HG03521 (cell line): ENCODE measurements around the gene XKR8.

Experiments used
- ATAC-seq: cut with Tn5 transposase; IDR thresholded peaks from one replicate; pipeline ENCODE4 v1.9.1; 2021; ENCODE audit warnings: mild to moderate bottlenecking, moderate library complexity; ENCODE audit not compliant: unreplicated experiment

The XKR8 gene, protein sequence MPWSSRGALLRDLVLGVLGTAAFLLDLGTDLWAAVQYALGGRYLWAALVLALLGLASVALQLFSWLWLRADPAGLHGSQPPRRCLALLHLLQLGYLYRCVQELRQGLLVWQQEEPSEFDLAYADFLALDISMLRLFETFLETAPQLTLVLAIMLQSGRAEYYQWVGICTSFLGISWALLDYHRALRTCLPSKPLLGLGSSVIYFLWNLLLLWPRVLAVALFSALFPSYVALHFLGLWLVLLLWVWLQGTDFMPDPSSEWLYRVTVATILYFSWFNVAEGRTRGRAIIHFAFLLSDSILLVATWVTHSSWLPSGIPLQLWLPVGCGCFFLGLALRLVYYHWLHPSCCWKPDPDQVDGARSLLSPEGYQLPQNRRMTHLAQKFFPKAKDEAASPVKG

DNA sequence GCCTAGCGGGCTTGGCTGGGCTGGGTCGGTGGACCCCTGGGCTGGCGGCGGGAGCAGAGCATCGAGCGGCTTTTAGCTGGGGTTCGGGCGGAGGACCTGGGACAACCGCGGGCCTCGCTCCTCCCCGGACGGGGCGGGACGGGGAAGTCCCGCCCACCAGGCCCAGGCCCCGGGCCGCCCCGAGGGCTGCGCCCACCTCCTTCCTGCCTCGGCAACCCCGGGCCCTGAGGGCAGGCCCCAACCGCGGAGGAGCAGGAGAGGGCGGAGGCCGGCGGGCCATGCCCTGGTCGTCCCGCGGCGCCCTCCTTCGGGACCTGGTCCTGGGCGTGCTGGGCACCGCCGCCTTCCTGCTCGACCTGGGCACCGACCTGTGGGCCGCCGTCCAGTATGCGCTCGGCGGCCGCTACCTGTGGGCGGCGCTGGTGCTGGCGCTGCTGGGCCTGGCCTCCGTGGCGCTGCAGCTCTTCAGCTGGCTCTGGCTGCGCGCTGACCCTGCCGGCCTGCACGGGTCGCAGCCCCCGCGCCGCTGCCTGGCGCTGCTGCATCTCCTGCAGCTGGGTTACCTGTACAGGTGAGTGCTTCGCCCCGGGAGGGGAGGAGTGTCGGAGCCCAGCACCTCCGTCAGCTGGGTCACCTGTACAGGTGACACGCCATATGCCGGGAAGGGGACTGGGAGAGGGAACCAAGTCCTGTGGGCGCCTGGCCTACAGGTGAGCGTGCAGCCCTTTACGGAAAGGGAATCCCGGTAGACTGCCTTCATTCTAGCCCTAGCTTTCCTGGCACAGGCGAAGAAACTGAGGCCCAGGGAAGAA lies at the start of gene XKR8:
Gene XKR8, plus strand, starts transcription at position 182 of the 812 bp plus-strand sequence. Its CDS starts 97 bp downstream, at position 279.
- peak; percentile 89 for ATAC-seq

DNA sequence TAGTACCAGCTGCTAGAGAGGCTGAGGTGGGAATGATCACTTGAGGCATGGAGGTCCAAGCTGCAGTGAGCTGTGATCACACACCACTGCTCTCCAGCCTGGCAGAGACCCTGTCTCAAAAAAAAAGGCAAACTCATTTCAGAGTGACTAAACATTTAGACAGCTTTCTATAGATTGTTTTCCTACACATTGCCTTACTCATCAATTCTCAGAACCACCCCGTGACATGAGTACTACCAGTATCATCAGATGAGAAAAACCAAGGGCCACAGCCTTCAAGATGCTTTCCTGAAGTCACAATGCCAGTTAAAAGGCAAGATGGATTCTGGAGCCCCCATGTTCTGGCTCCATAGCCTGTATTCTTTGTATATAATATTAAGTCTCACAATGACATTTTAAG lies 47.3 kb upstream of the XKR8 start:
- ATAC-seq: no peak

DNA sequence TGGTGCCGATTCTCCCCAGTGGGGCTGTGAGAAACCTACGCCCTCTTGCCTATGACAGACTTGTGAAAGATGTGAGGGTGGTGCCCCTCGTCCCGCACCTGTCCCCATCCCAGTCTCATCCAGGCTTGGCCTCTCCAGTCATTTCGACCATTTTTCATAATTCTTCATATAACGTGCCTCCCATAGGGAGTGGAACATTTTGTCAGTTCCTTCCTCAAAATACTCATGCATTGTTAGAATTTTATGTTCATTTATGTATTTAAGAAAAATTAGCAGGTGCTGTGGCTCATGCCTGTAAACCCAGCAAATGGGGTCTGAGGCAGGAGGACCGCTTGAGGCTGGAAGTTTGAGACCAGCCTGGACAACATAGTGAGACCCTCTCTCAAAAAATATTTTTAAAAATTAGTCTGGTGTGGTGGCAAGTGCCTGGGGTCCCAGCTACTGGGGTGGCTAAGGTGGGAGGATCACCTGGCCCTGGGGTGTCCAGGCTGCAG lies 44.6 kb upstream of the XKR8 start:
- no peak for ATAC-seq

DNA sequence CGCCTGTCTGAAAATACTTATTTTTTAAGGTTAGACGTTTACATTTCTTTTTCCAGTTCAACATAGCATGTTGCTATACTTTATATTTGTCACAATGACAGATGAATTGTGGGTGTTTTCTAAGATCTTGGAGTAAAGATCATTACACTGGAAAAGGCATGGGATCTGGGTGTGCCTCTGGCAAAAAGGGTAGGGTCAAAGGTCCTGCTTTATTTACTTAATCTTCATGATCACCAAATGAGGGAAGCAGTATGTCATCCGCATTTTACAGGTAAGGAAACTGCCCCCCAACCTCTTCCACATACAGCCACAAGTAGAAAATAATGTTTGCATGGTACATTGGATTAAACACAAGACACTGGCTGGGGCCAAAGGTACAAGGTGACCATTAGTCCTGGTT lies 37.5 kb upstream of the XKR8 start:
- no peak for ATAC-seq

DNA sequence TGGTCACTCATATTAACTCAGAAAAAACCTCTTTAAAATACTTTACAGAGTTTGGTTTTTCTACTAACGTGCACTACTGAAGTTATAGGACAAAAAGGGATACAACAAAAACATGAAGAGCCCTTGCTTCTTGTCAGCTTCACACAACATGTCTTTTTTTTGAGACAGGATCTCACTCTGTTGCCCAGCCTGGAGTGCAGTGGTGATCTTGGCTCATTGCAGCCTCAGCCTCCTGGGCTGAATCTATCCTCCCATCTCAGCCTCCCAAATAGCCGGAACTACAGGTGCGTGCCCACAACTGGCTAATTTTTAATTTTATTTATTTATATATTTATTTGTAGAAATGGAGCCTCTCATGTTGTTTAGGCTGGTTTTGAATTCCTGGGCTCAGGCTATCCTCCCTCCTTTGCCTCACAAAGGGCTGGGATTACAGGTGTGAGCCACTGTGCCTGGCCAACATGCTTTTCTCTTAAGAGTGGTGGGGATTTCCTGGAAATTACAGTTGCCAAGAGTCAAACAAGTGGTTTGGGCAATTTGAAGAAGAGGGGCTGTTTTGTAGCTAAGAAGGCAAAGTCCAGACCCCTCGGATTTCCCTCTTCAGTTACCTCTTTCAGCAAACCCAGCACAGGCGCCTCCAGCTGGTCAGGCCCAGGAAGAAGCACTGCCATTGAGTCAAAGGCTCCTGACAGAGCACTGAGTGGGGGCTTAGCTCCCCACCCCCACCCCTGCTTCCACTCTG lies 31.4 kb upstream of the XKR8 start:
- no peak for ATAC-seq

DNA sequence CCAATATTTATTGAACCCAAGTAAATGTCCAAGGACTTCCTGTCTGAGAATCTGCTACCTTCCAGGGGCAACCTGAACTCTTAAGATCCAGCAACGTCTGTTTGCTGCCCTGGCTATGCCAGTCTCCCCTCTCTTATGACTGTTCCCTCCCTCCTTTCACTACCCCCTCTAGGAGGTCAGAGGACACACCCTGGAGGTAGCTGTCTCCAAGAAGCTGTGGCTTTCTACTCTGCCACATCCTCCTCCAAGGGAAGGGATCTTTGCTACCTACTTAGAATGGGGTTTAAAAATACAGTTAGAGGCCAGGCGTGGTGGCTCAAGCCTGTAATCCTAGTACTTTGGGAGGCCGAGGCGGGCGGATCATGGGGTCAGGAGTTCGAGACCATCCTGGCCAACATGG lies 28.6 kb upstream of the XKR8 start:
- no peak for ATAC-seq

DNA sequence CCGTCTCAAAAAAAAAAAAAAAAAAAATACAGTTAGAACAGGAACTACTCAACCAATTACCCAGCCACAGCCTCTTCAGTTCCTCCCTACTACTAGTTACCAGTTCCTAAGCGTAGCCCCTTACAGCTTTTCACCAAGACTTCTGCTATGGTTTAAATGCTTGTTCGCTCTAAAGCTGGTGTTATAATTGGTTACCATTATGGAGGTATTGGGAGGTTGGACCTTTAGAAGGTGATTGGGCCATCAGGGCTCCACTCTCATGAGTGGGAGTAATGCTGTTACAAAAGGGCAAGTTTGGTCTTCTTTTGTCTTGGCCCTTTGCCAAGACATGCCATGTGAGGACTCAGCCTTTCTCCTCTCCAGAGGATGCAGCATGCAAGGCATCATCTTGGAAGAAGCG lies 28.0 kb upstream of the XKR8 start:
- no peak for ATAC-seq

DNA sequence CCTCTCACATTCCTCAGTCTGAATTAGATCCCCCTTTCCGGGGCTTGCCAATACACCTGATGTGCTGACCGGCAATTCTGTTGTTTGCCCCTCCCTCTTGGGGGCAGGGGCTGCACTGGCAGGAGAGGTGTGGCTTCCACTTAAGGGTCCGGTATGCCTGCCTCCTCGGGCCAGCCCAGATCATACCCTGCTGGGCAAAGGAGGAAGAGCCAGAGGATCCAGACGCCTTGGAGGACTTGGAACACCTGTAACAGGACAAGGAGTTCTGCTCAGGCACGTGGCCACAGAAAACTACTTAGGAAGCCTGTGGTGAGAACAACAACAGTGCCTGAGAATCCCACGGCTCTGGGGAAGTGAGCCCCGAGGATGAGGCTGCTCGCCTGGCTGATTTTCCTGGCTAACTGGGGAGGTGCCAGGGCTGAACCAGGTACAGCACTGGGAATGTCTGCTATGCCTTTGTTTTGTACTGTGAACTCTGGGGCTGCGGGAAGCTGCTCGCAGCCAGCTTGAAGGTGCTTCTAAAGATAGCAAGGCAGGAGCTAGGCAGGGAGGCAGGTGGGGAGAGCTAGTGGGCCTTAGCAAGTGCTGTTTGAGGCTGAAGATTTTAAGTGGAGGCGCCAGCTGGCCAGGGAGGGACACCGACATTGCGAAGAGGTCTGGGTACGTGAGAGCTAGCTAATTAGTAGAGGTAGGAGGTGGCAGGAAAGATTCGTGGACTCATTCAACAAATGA lies 24.8 kb upstream of the XKR8 start, which contains the start of gene SMPDL3B:
Gene SMPDL3B, plus strand, starts transcription at position 183 of the 732 bp plus-strand sequence. Its CDS starts 184 bp downstream, at position 367.
- ATAC-seq: no peak

DNA sequence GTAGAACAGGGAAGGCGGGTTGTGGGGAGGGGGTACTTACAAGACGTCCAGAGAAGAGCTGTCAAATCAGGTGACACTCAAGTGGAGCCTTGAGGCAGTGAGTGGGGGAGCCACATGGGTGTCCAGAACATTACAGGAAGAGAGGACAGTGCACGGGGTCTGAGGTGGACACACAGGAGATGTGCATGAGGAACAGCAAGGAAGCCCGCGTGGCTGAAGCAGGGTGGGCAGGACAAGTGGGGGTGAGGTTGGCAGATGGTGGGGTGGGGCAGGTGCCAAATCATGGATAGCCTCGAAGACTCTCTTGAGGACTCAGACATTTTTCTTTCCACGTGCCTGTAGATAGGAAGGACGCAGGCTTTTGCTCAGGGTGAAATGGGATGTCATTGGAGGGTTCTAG lies 24.1 kb upstream of the XKR8 start:
- ATAC-seq: no peak

DNA sequence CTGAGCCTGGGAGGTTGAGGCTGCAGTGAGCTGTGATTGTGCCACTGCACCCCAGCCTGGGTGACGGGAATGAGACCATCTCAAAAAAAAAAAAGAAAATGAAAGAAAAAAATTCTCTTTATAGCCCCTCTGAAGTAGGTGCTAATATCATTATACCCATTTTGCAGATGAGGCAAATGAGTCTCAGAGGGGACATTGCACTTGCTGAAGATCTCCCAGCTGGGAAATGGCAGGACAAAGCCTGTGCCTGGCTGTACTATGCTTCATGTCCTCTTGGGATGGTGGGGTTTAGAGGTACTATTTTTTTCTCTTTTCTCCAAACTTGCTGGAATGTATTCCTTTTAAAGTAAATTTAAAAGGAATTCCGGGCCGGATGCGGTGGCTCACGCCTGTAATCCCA lies 23.4 kb upstream of the XKR8 start:
- ATAC-seq: no peak

DNA sequence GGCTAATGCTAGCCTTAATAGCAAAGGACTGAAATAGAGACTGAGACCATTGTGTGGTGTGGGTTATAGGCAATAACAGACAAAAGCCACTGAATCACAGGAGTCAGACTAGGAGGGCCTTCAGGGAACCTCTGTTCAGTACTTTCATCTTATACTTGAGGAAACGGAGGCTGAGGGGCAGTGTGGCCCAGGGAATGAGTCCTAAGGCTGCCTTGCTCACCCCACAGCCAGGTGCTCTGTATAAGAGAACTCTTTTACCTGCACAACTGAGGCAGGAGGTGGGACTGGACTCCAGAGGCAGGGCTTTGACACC lies 22.3 kb upstream of the XKR8 start:
- no peak for ATAC-seq

DNA sequence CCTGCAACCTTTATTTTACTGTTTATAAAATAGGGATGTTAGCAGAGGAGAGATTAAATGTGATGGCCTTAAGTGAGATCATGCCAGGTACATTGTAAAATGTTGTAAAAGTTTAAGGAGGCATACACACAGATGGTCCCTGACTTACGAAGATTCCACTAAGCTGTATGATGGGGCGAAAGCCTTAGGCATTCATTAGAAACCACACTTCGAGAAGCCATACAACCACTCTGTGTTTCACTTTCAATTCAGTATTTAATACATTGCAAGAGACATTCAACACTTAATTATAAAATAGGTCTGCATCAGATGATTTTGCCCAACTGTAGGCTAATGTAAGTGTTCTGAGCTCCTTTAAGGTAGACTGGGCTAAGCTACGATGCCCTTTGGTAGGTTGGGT lies 21.3 kb upstream of the XKR8 start:
- ATAC-seq: no peak

DNA sequence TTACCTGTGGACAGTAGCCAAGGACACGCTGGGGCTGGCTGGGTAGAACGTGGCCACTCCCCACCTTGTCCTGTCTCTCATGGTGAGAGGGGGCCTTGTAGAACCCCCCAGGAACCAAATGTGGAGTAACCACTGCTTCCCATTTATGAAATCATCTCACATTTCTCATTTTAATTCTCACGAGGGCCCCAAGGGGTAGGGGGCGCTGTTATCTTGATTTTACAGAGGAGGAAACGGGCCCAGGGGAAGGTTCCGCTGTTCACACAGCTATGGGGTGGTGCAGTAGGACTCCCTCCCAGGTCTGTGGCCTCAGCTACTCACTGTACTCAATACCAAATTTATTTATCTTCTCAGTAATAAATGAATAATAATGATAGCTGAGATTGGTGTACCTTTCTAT lies 19.5 kb upstream of the XKR8 start:
- no peak for ATAC-seq

DNA sequence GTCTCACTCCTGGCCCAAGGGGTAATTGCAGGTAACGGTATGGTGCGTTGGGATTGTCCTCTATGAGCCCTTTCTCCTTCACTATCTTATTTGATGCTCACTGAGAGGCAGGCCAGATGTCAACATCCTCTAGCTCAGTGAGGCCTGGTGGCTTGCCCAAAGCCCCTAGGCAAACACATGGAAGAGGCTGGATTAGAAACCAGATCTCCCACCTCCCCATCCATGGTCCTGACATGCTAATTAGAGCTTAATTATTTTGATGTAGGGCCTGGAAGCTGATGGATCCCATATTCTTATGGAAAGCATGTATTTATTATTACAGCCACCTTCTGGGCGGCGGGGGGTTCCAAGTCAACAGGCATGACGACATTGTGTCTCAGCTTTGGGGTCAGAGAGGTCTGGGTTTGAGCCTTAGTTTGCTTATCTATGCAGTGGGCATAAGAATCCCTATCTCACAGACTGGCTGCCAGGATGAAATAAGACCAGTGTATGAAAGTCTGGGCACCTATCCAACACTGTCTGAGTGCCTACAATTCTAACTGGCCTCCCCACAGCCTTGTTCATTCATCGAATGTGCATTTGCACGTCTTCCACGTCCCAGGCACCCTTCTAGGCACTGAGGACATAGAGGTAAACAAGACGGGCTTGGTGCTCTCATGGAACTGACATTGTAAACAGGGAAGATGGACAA lies 18.8 kb upstream of the XKR8 start:
- no peak for ATAC-seq

DNA sequence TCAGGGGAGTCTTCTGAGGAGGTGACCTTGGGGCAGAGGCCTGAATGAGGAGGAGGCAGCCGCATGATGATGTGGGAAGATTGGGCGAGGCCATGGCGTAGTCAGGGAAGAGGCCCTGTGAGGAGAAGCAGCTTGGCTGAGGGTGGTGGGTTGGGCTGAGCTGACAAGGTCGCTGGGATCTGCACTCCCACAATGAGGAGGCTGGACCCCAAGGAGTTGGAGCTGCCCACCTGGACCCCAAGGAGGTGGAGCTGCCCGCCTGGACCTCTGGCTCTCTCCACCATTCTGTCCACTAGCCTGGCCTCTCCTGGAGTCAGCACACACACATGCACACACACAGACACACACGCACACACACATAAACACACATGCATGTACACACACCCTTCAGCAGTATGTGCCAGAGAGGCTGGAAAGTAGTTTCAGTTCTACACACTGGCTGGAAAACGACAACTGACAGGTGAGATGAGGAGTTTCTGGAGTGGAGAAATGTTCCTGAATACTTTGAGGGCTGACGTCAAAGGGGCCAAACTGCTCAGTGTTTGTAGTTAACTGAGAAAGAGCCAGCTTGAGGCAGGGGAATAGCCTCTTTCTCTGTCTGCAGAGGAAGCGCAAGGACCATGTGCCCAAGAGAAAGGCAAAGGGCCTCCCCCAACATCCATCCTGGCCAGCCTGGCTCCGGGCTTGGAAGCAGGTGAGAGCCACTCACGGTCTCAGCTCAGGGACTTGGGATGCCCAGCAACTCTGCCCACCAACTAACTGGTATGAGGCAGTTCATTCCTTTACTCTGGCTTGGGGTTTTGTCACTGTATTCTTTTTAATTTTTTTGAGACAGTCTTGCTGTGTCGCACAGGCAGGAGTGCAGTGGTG lies 17.9 kb upstream of the XKR8 start:
- ATAC-seq: no peak

DNA sequence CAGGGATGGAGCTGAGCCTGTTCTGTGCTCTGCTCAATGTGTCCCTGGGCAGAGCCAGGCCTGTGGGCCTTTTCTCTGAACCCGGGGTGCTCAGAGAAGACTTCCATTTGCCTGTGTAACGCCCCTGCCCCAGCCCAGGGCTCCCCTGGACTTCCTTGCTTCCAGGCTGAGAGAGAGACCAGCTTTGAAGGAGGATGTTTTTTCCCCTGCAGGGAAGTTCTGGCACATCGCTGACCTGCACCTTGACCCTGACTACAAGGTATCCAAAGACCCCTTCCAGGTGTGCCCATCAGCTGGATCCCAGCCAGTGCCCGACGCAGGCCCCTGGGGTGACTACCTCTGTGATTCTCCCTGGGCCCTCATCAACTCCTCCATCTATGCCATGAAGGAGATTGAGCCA lies 14.8 kb upstream of the XKR8 start:
- ATAC-seq: no peak

DNA sequence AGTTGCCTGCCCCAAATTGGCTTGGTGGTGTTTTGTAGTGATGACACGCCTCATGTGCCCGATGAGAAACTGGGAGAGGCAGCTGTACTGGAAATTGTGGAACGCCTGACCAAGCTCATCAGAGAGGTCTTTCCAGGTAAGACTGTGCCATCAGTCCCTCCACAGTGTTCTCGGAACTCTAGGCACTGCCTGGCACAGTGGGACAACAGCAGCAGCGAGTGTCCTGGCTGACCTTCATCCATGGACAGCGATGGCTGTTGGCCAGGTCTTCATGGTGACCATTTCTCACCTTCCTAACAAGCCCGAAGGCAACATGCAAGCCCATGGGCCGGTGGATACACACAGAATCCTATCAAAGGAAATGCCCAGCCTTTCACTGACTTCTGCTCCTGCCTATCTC lies 10.7 kb upstream of the XKR8 start:
- no peak for ATAC-seq

DNA sequence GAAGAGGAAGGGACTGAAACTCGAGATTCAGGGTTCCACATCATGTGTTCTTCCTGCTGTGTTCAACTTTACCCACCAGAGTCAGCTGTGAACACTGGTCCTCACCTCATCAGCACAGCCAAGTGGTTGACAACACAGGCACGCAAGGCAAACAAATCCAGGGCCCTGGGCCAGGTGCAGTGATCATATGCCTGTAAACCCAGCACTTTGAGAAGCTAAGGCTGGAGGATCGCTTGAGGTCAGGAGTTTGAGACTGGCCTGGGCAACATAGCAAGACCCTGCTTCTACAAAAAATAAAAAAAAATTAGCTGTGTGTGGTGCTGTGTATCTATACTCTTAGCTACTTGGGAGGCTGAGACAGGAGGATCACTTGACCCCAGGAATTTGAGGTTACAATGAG lies 8.4 kb upstream of the XKR8 start:
- ATAC-seq: no peak

DNA sequence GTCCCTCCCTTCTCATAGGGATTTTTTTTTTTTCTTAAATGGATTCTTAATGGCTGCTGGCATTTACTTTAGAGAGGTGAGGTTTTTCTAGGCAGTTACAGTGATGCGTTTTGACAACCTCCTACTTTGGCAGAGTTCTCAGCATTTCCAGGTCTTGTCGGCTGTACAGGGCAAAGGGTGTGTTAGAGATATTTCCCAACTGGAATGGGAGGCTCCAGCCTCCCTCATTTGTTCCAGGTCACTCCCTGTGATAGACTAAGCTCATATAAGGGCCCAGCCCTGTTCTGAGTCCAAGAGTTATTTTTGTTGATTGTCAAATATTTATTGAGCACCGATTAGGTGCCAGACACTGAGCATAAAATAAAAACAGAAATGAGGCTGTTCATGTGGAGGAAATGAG lies 7.6 kb upstream of the XKR8 start:
- no peak for ATAC-seq
